CD14-positive monocyte (primary cell): ENCODE measurements around the gene RAB32. TPM values are rescaled to one million over a fixed set of nuclear protein-coding genes. Genes with fewer than 3 reads are reported as not detected.

ENCODE experiments used
- DNase-seq, 3 donors: peaks; one replicate each; pipeline ENCODE4 v3.0.0-alpha.2; 2011 to 2022
- H2AFZ ChIP-seq: 2 replicates; pipeline ENCODE4 v1.6.0; 2012; ENCODE audit warnings: mild to moderate bottlenecking, low read depth, low read length, inconsistent platforms; ENCODE audit not compliant: insufficient read depth, poor library complexity, severe bottlenecking
- H3K27ac ChIP-seq, 2 donors: 1 replicate in 1 of 2; 2 replicates in 1 of 2; pipeline ENCODE4 v1.5.1; 2012 to 2013; ENCODE audit warnings: low read length in 2 of 2, control low read depth in 1 of 2, inconsistent platforms in 1 of 2, low read depth in 1 of 2, mild to moderate bottlenecking in 1 of 2
- H3K27me3 ChIP-seq, 2 donors: one replicate each; pipeline versions ENCODE4 v1.6.0 to v1.6.1; 2011 to 2013; ENCODE audit warnings: low read length in 2 of 2; ENCODE audit not compliant: control insufficient read depth in 2 of 2, insufficient read depth in 2 of 2
- H3K36me3 ChIP-seq, 2 donors: replicated peaks in 1 of 2; 1 replicate in 1 of 2; 2 replicates in 1 of 2; pipeline versions ENCODE4 v1.5.1 to v1.6.1; 2012 to 2013; ENCODE audit warnings: low read length in 2 of 2, control low read depth in 1 of 2, inconsistent platforms in 1 of 2, mild to moderate bottlenecking in 1 of 2; ENCODE audit not compliant: insufficient read depth in 2 of 2, control insufficient read depth in 1 of 2
- H3K4me1 ChIP-seq, 2 donors: 1 replicate in 1 of 2; 2 replicates in 1 of 2; pipeline versions ENCODE4 v1.5.1 to v1.6.1; 2012 to 2013; ENCODE audit warnings: low read length in 2 of 2, control low read depth in 1 of 2, inconsistent platforms in 1 of 2, mild to moderate bottlenecking in 1 of 2, moderate library complexity in 1 of 2; ENCODE audit not compliant: insufficient read depth in 2 of 2, control insufficient read depth in 1 of 2
- H3K4me2 ChIP-seq: replicated peaks from 2 replicates; pipeline ENCODE3; 2012; ENCODE audit warnings: low read length, moderate library complexity, mild to moderate bottlenecking; ENCODE audit not compliant: poor library complexity, severe bottlenecking; ENCODE audit errors: extremely low read depth
- H3K4me3 ChIP-seq, 3 experiments: fragments of 200-600 bp in 1 of 3; sonication (generic) in 1 of 3; replicated peaks in 1 of 3; 1 replicate in 2 of 3; 2 replicates in 1 of 3; pipeline ENCODE4 v1.5.1; 2011 to 2013; ENCODE audit warnings: low read length in 3 of 3, mild to moderate bottlenecking in 3 of 3, control low read depth in 2 of 3, low read depth in 2 of 3, inconsistent platforms in 1 of 3, moderate library complexity in 1 of 3
- H3K79me2 ChIP-seq: 2 replicates; pipeline ENCODE4 v1.6.0; 2012; ENCODE audit warnings: mild to moderate bottlenecking, control low read depth, inconsistent platforms, low read length, moderate library complexity; ENCODE audit not compliant: insufficient read depth
- H3K9ac ChIP-seq: 2 replicates; pipeline ENCODE4 v1.6.0; 2017; ENCODE audit warnings: low read length, mild to moderate bottlenecking; ENCODE audit not compliant: insufficient read depth, poor library complexity, severe bottlenecking
- H3K9me3 ChIP-seq, 2 donors: replicated peaks in 1 of 2; 1 replicate in 1 of 2; 2 replicates in 1 of 2; pipeline versions ENCODE4 v1.5.1 to v1.6.1; 2012 to 2013; ENCODE audit warnings: low read length in 2 of 2, control low read depth in 1 of 2; ENCODE audit not compliant: control insufficient read depth in 1 of 2, insufficient read depth in 1 of 2
- H4K20me1 ChIP-seq: 2 replicates; pipeline ENCODE4 v1.6.0; 2012; ENCODE audit warnings: mild to moderate bottlenecking, low read length, control low read depth, moderate library complexity; ENCODE audit not compliant: insufficient read depth
- H3K27ac Mint-ChIP-seq, 7 donors: one replicate each; pipeline ENCODE4 v1.8.0; 2020; ENCODE audit warnings: mild to moderate bottlenecking in 7 of 7, mixed read lengths in 7 of 7, moderate library complexity in 6 of 7, inconsistent platforms in 2 of 7
- H3K27me3 Mint-ChIP-seq, 3 donors: one replicate each; pipeline ENCODE4 v1.8.0; 2021 to 2022; ENCODE audit warnings: low read depth in 3 of 3, mild to moderate bottlenecking in 3 of 3, mixed read lengths in 3 of 3, moderate library complexity in 3 of 3, inconsistent platforms in 1 of 3
- H3K36me3 Mint-ChIP-seq, 2 donors: one replicate each; pipeline ENCODE4 v1.8.0; 2020; ENCODE audit warnings: mixed read lengths in 2 of 2, inconsistent platforms in 1 of 2, mild to moderate bottlenecking in 1 of 2
- H3K4me1 Mint-ChIP-seq: one replicate; pipeline ENCODE4 v1.8.0; 2020; ENCODE audit warnings: mild to moderate bottlenecking, mixed read lengths
- H3K4me3 Mint-ChIP-seq, 2 donors: one replicate each; pipeline ENCODE4 v1.8.0; 2020; ENCODE audit warnings: mild to moderate bottlenecking in 2 of 2, mixed read lengths in 2 of 2, moderate library complexity in 1 of 2
- H3K9me3 Mint-ChIP-seq, 7 donors: one replicate each; pipeline ENCODE4 v1.8.0; 2020 to 2022; ENCODE audit warnings: mixed read lengths in 7 of 7, mild to moderate bottlenecking in 6 of 7, moderate library complexity in 6 of 7, inconsistent platforms in 2 of 7
- CTCF ChIP-seq: fragments of 200-600 bp; IDR thresholded peaks from one replicate; pipeline ENCODE4 v1.8.0; 2022; ENCODE audit warnings: antibody characterized with exemption, mild to moderate bottlenecking
- WGBS: methylation state at CpG from one replicate; pipeline ENCODE4 v1.1.5; 2013; ENCODE audit warnings: missing lambda C conversion rate; ENCODE audit not compliant: insufficient coverage; 5-methylcytosine and 5-hydroxymethylcytosine counted together
- intact Hi-C, 2 donors: fragments of 100-400 bp; cut with micrococcal nuclease; formaldehyde crosslinking; loops; one replicate each; pipeline versions ENCODE4 v1.15.0 to v1.15.1; 2023
- polyA plus RNA-seq, 3 donors: library from polyadenylated mRNA; depleted of rRNA in 1 of 3; unstranded in 2 of 3; stranded (reverse) in 1 of 3; fragments of 300-500 nt in 2 of 3; fragments of >200 nt in 1 of 3; fragmentation: Illumina TruSeq in 2 of 3; gene quantifications; 1 replicate in 2 of 3; 2 replicates in 1 of 3; pipeline ENCODE4 v1.2.3, GENCODE V29; 2012 to 2021

RAB32 gene
- polyA plus RNA-seq, 3 donors: 82.6 to 588 (median 429) TPM

DNA sequence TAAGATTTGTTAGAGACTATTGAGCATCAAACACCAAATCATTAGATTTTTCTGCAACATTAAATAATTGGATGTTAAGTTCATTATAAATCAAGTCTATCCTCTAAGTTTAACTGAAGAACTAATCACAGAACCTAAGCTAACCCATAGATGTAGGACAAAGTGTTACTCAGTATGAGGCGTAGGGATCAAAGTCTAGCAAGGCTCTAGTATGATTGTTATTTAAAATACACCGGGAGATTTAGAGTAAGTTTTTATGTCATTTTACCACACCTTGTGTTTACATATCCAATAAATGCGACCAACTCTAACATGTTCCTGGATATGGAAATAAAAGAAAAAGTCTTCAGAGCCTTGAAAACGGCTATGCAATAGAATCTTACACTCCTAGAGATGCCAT lies 57.7 kb downstream of the RAB32 start:
- Mint-ChIP-seq H3K27me3 (no peaks in the 10 kb centered on the region), H3K4me1 (peaks cover 29% of the 10 kb centered on the region), H3K4me3 (no peak overlapping the region), H3K36me3 (peaks cover 0 to 3% of the 10 kb centered on the region in 2 donors), H3K9me3 (no peaks in the 10 kb centered on the region), H3K27ac (no peak overlapping the region)
- H2AFZ ChIP-seq: no peak overlapping the region
- no peaks in the 10 kb centered on the region for H3K27me3 ChIP-seq
- intact Hi-C loops: no loop called here
- no peak for TF ChIP-seq CTCF
- no peaks in the 10 kb centered on the region for H3K36me3 ChIP-seq
- H4K20me1 ChIP-seq: no peaks in the 10 kb centered on the region
- no peak for DNase-seq
- H3K4me1 ChIP-seq: peaks cover 28 to 31% of the 10 kb centered on the region in 2 donors
- no peak overlapping the region for H3K4me3 ChIP-seq
- no peak overlapping the region for H3K4me2 ChIP-seq
- no peaks in the 10 kb centered on the region for H3K79me2 ChIP-seq
- no peak overlapping the region for H3K9ac ChIP-seq
- no CpG with 5 or more reads among the region's 4 CpGs for WGBS
- H3K27ac ChIP-seq: no peak overlapping the region
- no peaks in the 10 kb centered on the region for H3K9me3 ChIP-seq

DNA sequence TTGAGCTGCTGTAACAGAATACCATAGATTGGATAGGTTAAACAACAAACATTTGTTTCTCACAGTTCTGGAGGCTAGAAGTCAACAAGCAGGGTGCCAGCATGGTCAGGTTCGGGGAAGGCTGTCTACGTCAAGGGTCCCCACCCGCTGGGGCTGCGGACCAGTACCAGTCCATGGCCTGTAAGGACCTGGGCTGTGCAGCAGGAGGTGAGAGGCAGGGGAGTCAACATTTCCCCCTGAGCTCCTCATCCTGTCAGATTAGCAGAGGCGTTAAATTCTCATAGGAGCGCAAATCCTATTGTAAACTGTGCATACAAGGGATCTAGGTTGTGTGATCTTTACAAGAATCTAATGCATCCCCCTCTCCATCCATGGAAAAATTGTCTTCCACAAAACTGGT lies 58.9 kb downstream of the RAB32 start:
- Mint-ChIP-seq H3K9me3 (peaks cover 6 to 11% (median 9%) of the 10 kb centered on the region in 7 donors), H3K4me3 (no peak overlapping the region), H3K36me3 (peaks cover 0 to 6% of the 10 kb centered on the region in 2 donors), H3K27me3 (no peaks in the 10 kb centered on the region), H3K27ac (no peak overlapping the region), H3K4me1 (peaks cover 17% of the 10 kb centered on the region)
- Histone ChIP-seq H4K20me1 (no peaks in the 10 kb centered on the region), H3K9me3 (peaks cover 0 to 5% of the 10 kb centered on the region in 2 donors), H3K9ac (no peak overlapping the region), H2AFZ (no peak overlapping the region), H3K4me2 (no peak overlapping the region), H3K4me3 (no peak overlapping the region), H3K79me2 (no peaks in the 10 kb centered on the region), H3K27ac (no peak overlapping the region), H3K27me3 (no peaks in the 10 kb centered on the region), H3K36me3 (no peaks in the 10 kb centered on the region), H3K4me1 (peaks cover 17 to 19% of the 10 kb centered on the region in 2 donors)
- no peak for DNase-seq
- 100% methylated on average over 1 of the region's 6 CpGs for WGBS
- intact Hi-C loops: no loop called here
- no peak for TF ChIP-seq CTCF

Other genes with a start within 250 kb of the RAB32 start
- under 1 TPM in 1 of 3 donors, not detected in 2; 0.01 TPM for gene ADGB, start 55.1 kb downstream of the RAB32 start, polyA plus RNA-seq